Stomach (tissue), 9 donors: ENCODE measurements around the gene NUDT5. TPM values are rescaled to one million over a fixed set of nuclear protein-coding genes. Genes with fewer than 3 reads are reported as not detected.

Experiments
- DNase-seq, 2 donors: peaks; one replicate each; pipeline versions ENCODE4 v3.0.0 to v3.0.0-alpha.2; 2013 to 2019
- H3K27ac ChIP-seq, 5 donors: fragments of 200-600 bp in 4 of 5; sonication (generic) in 4 of 5; one replicate each; pipeline ENCODE4 v1.5.1; 2013 to 2019; ENCODE audit warnings: mild to moderate bottlenecking in 1 of 5, moderate library complexity in 1 of 5
- H3K27me3 ChIP-seq, 3 donors: fragments of 200-600 bp; sonication (generic); one replicate each; pipeline ENCODE4 v1.5.1; 2017 to 2019; ENCODE audit warnings: mixed run types in 1 of 3
- H3K36me3 ChIP-seq, 4 donors: fragments of 200-600 bp; sonication (generic); 1 replicate in 3 of 4; 2 replicates in 1 of 4; pipeline ENCODE4 v1.5.1; 2016 to 2019
- H3K4me1 ChIP-seq, 4 donors: fragments of 200-600 bp; sonication (generic); one replicate each; pipeline ENCODE4 v1.5.1; 2016 to 2019
- H3K4me3 ChIP-seq, 4 donors: fragments of 200-600 bp; sonication (generic) in 3 of 4; one replicate each; pipeline ENCODE4 v1.5.1; 2016 to 2019; ENCODE audit warnings: mild to moderate bottlenecking in 1 of 4
- H3K9me3 ChIP-seq, 4 donors: fragments of 200-600 bp; sonication (generic); one replicate each; pipeline ENCODE4 v1.5.1; 2016 to 2019
- EP300 ChIP-seq: sonication (generic); formaldehyde crosslinking; IDR thresholded peaks from one replicate; pipeline ENCODE4 v1.6.1; 2017; ENCODE audit warnings: antibody characterized with exemption
- POLR2A ChIP-seq, 4 donors: fragments of 450-650 bp; IDR thresholded peaks; one replicate each; pipeline ENCODE4 v1.6.1; 2016; ENCODE audit warnings: antibody characterized with exemption in 4 of 4, control low read depth in 2 of 4, mild to moderate bottlenecking in 1 of 4, moderate library complexity in 1 of 4
- POLR2AphosphoS5 ChIP-seq, 3 donors: sonication (generic); formaldehyde crosslinking; IDR thresholded peaks; one replicate each; pipeline ENCODE4 v1.6.1; 2016; ENCODE audit warnings: antibody characterized with exemption in 3 of 3
- WGBS, 5 donors: extraction: QIAGEN DNeasy Blood & Tissue Kit in 3 of 5; methylation state at CpG; one replicate each; pipeline versions ENCODE4 v1.1.5 to v1.1.7; 2013 to 2018; 5-methylcytosine and 5-hydroxymethylcytosine counted together
- intact Hi-C: fragments of 100-400 bp; cut with DNase I; formaldehyde crosslinking; loops from one replicate; pipeline ENCODE4 v1.15.1; 2023; ENCODE audit warnings: low total_unique reads
- polyA plus RNA-seq, 3 donors: library from polyadenylated mRNA; stranded (reverse); fragments of 200-250 nt; gene quantifications; one replicate each; pipeline ENCODE4 v1.2.3, GENCODE V29; 2013
- total RNA-seq, 5 donors: library from RNA; depleted of rRNA; stranded (reverse); fragments of >200 nt; gene quantifications; one replicate each; pipeline versions ENCODE4 v1.1.0 to v1.2.3, GENCODE V29; 2014 to 2016
- TF ChIP-seq, protein P1 (sequence below), 7 experiments: fragments of 450-650 bp in 4 of 7; fragments of 200-600 bp in 3 of 7; sonication (generic) in 3 of 7; IDR thresholded peaks; one replicate each; pipeline ENCODE4 v1.5.1; 2016 to 2019; ENCODE audit warnings: antibody characterized with exemption in 7 of 7, control low read depth in 2 of 7, mild to moderate bottlenecking in 1 of 7
- donor health status: healthy with polysubstance abuse.
- donor health status: Bipolar disorder and iron deficiency.
- donor health status: healthy.

NUDT5 gene
- total and polyA plus RNA-seq, 8 donors: 21.4 to 49.4 (median 38.7) TPM

DNA sequence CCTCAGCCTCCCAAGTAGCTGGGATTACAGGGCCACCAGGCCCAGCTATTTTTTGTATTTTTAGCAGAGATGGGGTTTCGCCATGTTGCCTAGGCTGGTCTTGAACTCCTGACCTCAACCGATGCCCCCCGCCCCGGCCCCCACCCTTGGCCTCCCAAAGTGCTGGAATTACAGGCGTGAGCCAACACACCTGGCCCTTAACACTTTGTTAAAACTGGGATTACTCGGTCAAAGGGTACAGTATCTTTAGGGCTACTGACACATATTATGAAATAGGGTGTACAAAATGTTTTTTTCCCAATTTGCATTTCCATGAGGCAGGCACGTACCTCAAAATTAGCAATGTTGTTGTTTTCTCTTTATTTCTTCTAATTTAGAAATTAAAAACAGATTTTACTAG is 11.5 kb downstream of the NUDT5 start:
- 92 to 99% (median 96%) methylated on average over 7 of the region's 7 CpGs for WGBS, 5 donors

DNA sequence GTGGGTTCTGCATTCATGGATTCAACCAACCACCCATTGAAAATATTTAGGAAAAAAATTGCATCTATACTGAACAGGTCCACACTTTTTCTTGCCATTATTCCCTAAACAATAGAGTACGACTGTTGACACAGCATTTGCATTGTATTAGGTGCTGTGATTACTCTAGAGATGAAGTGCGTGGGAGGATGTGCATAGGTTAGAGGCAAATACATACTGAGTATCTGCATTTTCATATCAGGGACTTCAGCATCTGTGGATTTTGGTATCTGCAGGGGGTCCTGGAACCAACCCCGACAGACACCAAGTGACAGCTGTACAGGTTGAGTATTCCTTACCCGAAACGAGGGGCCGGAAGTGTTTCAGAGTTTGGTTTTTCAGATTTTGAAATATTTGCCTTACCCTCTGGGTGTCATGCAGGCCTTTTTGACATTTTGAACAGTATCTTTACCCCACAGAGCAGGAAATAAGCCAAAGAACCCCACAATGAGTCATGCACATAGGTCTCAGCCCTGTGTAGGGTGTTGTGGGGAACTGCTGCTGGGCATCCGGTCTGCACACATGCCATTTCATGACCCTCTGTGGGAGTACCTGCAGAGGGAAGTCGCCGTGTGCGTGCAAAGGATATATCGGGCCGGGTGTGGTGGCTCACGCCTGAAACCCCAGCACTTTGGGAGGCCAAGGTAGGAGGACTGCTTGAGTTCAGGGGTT is 14.5 kb downstream of the NUDT5 start:
- H3K4me1 ChIP-seq: no peaks in the 10 kb centered on the region
- no peak overlapping the region for H3K4me3 ChIP-seq
- DNase-seq: peak; percentile 30 to 35
- no peaks in the 10 kb centered on the region for H3K27me3 ChIP-seq
- no peaks in the 10 kb centered on the region for H3K9me3 ChIP-seq
- peak overlapping the region in 1 of 5 donors; percentile 15 for H3K27ac ChIP-seq
- TF ChIP-seq, protein P1, sequence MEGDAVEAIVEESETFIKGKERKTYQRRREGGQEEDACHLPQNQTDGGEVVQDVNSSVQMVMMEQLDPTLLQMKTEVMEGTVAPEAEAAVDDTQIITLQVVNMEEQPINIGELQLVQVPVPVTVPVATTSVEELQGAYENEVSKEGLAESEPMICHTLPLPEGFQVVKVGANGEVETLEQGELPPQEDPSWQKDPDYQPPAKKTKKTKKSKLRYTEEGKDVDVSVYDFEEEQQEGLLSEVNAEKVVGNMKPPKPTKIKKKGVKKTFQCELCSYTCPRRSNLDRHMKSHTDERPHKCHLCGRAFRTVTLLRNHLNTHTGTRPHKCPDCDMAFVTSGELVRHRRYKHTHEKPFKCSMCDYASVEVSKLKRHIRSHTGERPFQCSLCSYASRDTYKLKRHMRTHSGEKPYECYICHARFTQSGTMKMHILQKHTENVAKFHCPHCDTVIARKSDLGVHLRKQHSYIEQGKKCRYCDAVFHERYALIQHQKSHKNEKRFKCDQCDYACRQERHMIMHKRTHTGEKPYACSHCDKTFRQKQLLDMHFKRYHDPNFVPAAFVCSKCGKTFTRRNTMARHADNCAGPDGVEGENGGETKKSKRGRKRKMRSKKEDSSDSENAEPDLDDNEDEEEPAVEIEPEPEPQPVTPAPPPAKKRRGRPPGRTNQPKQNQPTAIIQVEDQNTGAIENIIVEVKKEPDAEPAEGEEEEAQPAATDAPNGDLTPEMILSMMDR (IDR thresholded peaks at IDR 0.05): no peak
- TF ChIP-seq POLR2A (IDR thresholded peaks at IDR 0.05) (no peak), POLR2AphosphoS5 (IDR thresholded peaks at IDR 0.05) (no peak), EP300 (no peak)
- intact Hi-C loops: no loop called here
- H3K36me3 ChIP-seq: peaks cover 14 to 99% (median 97%) of the 10 kb centered on the region in 4 donors
- 73 to 88% (median 86%) methylated on average over 13 of the region's 13 CpGs for WGBS, 5 donors

More for the DNA sequence above, 11.5 kb downstream of the NUDT5 start:
- Histone ChIP-seq H3K4me3 (no peak overlapping the region), H3K27me3 (no peaks in the 10 kb centered on the region), H3K27ac (no peak overlapping the region), H3K9me3 (no peaks in the 10 kb centered on the region), H3K4me1 (no peaks in the 10 kb centered on the region), H3K36me3 (peaks cover 18 to 82% (median 81%) of the 10 kb centered on the region in 4 donors)
- intact Hi-C loops: no loop called here
- DNase-seq: no peak
- TF ChIP-seq, protein P1 (IDR thresholded peaks at IDR 0.05): no peak
- TF ChIP-seq POLR2AphosphoS5 (IDR thresholded peaks at IDR 0.05) (no peak), EP300 (no peak), POLR2A (IDR thresholded peaks at IDR 0.05) (no peak)

- no peak overlapping the region for H3K27ac ChIP-seq
- TF ChIP-seq POLR2A (IDR thresholded peaks at IDR 0.05) (no peak), POLR2AphosphoS5 (IDR thresholded peaks at IDR 0.05) (no peak), EP300 (no peak)
- TF ChIP-seq, protein P1 (IDR thresholded peaks at IDR 0.05): no peak
- WGBS, 5 donors: 77 to 88% (median 86%) methylated on average over 9 of the region's 9 CpGs
- DNase-seq: no peak
- H3K9me3 ChIP-seq: no peaks in the 10 kb centered on the region
- no peaks in the 10 kb centered on the region for H3K27me3 ChIP-seq
- H3K36me3 ChIP-seq: peaks cover 14 to 99% (median 97%) of the 10 kb centered on the region in 4 donors
- H3K4me1 ChIP-seq: no peaks in the 10 kb centered on the region
- H3K4me3 ChIP-seq: no peak overlapping the region
- intact Hi-C loops: no loop called here
Measured at GRCh38 chr10:12180221-12180974, 15.3 kb downstream of the NUDT5 start.

GRCh38 chr10:12179606-12180170 is 16.0 kb downstream of the NUDT5 start:
- intact Hi-C loops: no loop called here
- H3K27me3 ChIP-seq: no peaks in the 10 kb centered on the region

More at GRCh38 chr10:12179606-12180170, 16.0 kb downstream of the NUDT5 start:
- Histone ChIP-seq H3K9me3 (no peaks in the 10 kb centered on the region), H3K36me3 (peaks cover 12 to 99% (median 97%) of the 10 kb centered on the region in 4 donors), H3K4me1 (no peaks in the 10 kb centered on the region), H3K4me3 (no peak overlapping the region), H3K27ac (no peak overlapping the region)
- no peak for DNase-seq
- TF ChIP-seq POLR2A (IDR thresholded peaks at IDR 0.05): no peak
- TF ChIP-seq, protein P1 (IDR thresholded peaks at IDR 0.05): no peak
- no peak for TF ChIP-seq POLR2AphosphoS5 (IDR thresholded peaks at IDR 0.05)
- no peak for TF ChIP-seq EP300
- WGBS, 5 donors: 75 to 91% (median 89%) methylated on average over 4 of the region's 4 CpGs
